Kidney glomerular epithelial cell (primary cell): Measurements from ENCODE around the gene NTRK2.

Source experiments
- DNase-seq: peaks from one replicate; lab custom pipeline; 2025; lab: John Stamatoyannopoulos, UW

NTRK2 gene

DNA sequence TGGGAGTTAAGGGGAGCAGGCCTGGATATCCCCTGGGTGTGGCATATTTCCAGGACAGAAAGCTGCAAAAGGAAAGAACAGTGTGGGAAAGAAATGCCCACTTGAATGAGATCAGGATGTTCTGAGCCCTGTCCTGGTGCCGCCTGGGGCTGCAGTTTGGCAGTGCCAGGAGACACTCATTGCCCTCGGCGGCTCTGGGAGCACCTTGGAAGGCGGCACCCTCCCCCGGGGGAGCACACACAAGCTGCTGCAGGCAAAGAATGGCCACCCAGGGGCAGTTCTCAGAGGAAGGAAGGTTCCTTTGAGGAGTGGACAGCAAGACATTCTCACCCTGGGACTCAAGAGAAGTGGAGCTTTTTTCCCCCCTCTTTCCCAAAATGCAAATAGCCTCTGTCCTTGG is 305.3 kb downstream of the NTRK2 start:
- DNase-seq, result no peak

DNA sequence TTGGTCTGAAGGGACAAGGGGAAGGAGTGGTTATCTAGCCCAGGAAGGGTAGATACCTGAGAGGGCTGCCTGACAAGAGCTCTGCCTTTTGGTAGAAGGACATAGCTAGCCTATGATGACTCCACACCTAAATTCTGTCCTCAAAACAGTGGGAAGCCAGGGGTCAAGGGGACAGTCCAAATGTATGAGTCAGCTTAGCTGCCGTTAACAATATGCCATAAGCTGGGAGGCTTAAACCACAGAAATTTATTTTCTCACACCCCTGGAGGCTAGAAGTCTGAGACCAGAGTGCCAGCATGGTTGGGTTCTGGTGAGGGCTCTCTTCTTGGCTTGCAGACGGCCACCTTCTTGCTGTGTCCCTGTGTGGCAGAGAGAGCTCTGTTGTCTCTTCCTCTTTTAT is 306.4 kb downstream of the NTRK2 start:
- no peak for DNase-seq

- no peak for DNase-seq
These were observed 309.1 kb downstream of the NTRK2 start for GRCh38 chr9:84978661-84979060.

DNA sequence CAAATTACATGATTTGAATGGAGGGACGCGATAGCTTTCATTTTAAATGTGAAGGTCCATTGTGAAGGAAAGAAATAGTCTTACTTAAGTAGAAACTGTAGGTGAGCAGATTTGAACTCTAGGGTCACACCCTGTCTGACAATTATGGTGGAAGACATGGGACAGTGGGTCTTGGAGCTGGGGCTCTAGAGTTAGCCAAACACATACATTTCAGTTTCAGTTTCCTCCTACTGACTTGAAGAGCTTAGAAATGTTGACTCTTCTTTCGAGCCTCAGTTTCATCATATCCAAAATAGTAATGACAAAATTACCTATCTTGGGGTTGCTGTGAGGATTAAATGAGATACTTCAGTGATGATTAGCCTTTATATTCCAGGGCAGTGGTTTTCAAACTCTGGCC is 314.2 kb downstream of the NTRK2 start:
- no peak for DNase-seq

DNA sequence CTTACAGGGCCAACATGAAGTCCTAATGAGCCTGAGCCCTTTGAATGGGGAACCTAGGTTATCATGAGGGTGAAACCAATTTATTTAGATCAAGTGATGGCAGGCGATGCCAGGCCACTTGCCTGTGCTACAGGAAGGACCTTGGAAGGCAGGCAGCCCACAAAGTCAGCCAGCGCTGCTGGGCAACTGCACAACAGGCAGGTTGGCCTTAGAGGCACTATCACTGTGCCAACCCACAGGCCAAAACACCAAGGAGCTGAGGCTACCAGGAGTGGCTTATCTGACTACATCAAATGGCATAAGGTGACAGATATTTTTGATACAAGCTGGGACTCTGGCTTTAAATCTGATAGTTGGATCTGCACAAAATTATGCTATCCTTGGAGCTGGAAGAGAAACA is 319.1 kb downstream of the NTRK2 start:
- no peak for DNase-seq

DNA sequence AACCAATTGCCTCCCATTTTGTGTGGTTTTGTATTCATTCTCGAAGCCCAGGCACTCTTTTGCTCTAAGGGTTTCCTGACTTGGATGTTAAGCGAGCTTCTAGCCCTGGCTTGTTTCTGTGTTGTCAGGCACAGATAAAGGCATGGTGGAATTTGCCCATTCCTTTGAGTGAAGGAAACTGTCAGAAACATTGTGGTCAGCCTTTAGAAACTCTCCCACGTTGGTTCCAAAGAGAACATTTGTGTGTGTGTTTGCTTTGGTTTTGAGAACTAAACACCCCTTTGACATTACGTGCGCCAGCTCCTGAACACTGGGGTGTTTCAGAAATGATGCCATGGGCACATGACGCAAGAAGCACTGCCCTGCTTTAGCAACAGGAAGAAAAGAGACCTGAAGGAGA is 320.9 kb downstream of the NTRK2 start:
- no peak for DNase-seq

DNA sequence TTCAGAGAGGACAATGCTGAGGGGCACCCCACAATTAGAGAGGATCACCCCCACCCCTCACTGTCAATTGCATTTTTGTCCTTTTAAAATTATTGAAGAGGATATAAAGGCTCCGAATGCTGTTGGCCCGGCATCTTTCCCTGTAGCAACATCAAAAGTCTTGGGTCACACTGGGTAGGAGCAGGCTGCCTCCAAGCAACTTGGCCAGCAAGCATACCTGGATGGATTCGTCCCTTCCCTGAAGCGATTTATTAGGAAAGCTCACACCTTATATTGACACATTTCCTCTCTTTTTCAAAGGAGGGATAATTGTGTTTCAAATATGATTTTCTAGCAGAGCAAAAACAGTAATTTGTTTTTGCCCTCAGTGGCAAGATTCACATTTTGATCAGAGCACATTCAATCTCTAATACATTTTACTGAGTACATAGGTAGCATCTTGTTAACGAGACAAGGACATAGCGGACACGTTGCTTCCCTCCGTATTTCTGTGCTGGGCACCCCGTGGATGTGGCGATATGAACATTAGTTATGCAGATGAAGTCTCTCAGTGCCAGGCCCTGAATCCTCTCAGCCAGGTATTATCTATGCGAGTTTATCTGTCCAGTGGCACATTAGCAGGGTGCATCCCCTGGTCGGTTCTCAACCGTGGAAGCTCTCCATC is 321.5 kb downstream of the NTRK2 start:
- DNase-seq, result no peak

DNA sequence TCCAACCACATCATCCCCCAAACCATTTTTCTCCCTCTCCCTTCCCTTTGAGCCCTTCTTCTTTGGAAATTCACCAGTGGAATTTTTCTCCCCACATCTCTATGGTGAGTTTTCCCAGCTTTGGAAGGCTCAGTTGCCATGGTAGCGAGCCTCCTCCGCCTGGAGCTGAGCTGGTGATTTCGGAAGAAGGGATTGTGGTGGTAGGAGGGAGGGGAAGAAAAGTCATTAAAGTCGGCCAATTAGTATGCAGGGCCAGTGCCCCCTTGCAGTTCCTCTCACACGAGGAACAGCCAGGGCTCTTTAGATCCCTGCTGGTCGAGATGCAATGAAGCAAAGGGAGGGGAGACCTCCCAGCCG is 322.0 kb downstream of the NTRK2 start:
- DNase-seq, result no peak

DNA sequence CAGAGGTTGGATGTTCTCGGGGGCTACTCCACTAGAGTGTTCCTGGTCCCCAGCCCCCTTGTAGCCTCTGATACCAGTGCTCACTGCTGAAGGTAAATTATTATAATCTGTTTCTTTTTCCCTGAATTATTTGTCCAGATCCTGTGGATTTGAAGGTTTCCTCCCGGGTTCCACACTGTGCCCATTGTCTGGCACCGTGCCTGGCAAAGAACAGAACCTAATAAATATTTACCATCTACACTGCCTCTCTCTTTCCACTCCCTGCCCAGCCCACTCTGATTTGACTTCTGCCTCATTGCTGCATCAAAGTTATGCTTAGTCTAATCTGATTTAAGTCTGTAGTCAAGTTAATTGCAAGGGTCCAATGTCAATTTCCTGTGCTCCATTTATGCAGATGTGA is 322.9 kb downstream of the NTRK2 start:
- no peak for DNase-seq

DNA sequence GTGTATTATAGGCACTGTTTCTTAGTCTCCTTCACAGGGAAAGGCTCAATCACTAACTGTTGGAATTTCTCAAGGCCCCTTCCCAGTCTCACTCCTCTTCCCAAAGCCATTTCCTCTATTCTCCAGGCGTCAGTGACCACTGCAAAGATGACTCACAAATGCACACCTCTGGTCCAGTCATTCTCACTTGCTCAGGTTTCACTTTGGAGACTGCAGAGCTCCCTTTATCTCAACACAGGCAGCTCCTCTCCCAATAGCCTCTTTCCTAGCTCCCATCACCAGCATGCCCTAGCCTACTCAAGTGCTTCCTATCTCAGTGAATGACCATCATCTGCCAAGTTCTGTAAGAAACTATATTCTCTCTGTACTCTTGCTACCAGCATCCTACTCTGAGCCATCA is 323.6 kb downstream of the NTRK2 start:
- peak; percentile 35 for DNase-seq

- DNase-seq, result peak; percentile 35
These were observed 326.5 kb downstream of the NTRK2 start for GRCh38 chr9:84996029-84996428.

GRCh38 chr9:84996716-84997115 is 327.2 kb downstream of the NTRK2 start:
- no peak for DNase-seq

DNA sequence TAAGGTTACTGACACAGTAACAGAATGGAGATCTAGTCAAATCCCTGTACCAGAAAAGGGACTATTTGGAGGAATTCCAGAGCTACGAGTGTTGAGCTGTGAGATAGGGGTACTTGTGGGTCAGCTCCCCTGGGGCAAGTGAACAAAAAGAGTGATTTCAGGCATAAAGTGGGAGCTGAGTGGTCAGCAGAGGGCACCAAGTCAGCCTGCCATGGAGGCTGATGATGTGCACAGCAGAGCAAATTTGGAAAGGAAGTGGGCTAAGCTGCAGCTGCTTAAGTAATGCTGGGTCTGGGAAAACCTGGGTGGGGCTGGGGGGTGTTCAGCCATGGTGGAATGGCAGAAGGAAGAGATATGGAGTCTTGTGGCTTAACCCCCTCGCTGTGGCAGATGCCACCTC is 327.9 kb downstream of the NTRK2 start:
- no peak for DNase-seq

- DNase-seq, result no peak
These were observed 329.1 kb downstream of the NTRK2 start for GRCh38 chr9:84998639-84999038.

GRCh38 chr9:84999788-85000187 is 330.3 kb downstream of the NTRK2 start:
- no peak for DNase-seq

DNA sequence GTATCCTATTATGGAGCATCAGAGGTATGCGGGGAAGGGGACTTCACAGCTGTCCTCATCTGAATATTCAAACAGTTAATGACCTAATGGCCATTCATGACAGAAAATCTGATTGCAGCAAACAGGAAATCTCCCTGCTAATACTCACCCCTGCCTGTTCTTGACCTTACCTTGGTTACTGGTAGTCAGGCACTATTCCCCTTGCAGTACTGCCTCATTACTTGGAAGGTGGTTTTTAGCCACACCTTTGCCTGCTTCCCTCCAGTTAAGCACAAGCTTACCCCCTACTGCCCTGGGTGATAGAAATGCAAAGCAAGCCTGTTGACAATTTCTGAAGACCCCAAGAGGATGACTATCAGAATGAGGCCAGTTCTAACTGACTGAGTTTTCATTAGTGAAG is 332.4 kb downstream of the NTRK2 start:
- DNase-seq, result no peak

GRCh38 chr9:85004818-85005413 is 335.4 kb downstream of the NTRK2 start:
- no peak for DNase-seq

GRCh38 chr9:85007748-85008147 is 338.2 kb downstream of the NTRK2 start:
- DNase-seq, result no peak

- DNase-seq, result no peak
These were observed 338.7 kb downstream of the NTRK2 start for GRCh38 chr9:85008215-85008614.

GRCh38 chr9:85009251-85009650 is 339.7 kb downstream of the NTRK2 start:
- DNase-seq, result no peak

- DNase-seq, result no peak
These were observed 344.2 kb downstream of the NTRK2 start for GRCh38 chr9:85013703-85014102.

- no peak for DNase-seq
These were observed 344.8 kb downstream of the NTRK2 start for GRCh38 chr9:85014292-85014691.

- no peak for DNase-seq
These were observed 347.0 kb downstream of the NTRK2 start for GRCh38 chr9:85016384-85017006.

- DNase-seq, result peak; percentile 17
These were observed 351.3 kb downstream of the NTRK2 start for GRCh38 chr9:85020791-85021190.
